HG03571 (cell line): ENCODE data around the gene OR4C16.

ENCODE experiments used
- ATAC-seq: cut with Tn5 transposase; IDR thresholded peaks from one replicate; pipeline ENCODE4 v1.9.1; 2021; ENCODE audit not compliant: unreplicated experiment

OR4C16 gene

GRCh38 chr11:55571828-55572227 is at the start of gene OR4C16:
TSS of gene OR4C16 (plus strand) at chr11:55572128. CDS start at chr11:55572128, 0 bp downstream.
- no peak for ATAC-seq

GRCh38 chr11:55554169-55554568 is 17.8 kb upstream of the OR4C16 start, which contains the start of gene OR4C15:
TSS of gene OR4C15 (plus strand) at chr11:55554469. CDS start at chr11:55554469, 0 bp downstream.
- no peak for ATAC-seq

DNA sequence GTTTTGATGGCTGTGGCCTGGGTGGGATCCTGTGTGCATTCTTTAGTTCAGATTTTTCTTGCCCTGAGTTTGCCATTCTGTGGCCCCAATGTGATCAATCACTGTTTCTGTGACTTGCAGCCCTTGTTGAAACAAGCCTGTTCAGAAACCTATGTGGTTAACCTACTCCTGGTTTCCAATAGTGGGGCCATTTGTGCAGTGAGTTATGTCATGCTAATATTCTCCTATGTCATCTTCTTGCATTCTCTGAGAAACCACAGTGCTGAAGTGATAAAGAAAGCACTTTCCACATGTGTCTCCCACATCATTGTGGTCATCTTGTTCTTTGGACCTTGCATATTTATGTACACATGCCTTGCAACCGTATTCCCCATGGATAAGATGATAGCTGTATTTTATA is 620 bp downstream of the OR4C16 start:
- ATAC-seq = no peak

- ATAC-seq = no peak
These were observed 35.6 kb downstream of the OR4C16 start, which contains the start of gene OR4C11 for GRCh38 chr11:55607545-55607944. TSS of gene OR4C11 (minus strand) at chr11:55607645. CDS start at chr11:55604373, 3,272 bp downstream.
